ENCODE data around the gene FIP1L1.

Gene FIP1L1

DNA sequence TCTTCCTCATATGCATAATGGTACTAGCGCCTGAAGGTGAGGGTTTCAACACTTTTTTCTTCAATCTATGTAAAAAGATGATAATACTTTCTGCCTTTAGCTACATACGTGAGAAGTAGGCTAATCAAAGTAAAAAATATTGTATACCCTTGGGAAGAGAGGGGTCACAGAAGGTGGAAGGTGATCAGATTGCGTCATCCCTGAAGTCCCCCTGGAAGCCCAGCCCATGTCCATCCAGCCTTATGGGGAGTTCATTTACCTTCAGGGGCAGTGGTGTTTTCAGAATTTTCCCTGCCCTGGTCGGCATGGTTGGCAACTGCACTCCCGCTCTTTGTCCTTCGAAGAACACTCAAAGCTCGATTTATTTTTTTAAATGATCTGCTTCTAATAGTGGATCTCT is 129.6 kb downstream of the FIP1L1 start:
- no peak for DNase-seq

DNA sequence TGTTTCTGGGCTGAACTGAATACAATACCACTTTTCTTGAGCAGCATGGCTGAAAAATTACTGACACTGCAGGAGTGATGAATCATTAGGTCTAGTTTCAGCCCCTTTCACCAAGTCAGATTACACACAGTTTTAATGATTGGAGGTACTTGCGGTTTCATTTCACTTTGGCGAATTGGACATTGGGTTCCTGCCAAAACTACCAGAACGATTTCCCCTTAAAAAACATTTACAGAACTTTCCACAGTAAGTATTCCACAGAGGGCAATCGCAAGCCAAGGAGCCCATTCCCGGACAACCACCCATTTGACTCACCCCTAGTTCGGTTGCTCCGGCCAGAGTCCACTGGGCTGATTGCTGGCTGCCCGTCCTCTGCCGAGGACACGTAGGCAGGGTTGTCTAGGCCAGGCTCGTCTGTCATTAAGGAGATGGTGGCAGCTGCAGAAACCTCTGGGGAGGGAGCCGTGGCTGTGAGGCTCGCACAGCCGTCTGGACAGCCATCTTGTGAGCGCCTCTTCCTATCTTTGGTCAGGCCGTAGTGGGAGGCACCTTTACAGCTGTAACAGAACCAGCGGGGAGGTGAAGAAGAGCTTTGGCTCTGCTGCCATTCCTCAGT is 130.3 kb downstream of the FIP1L1 start:
- no peak for DNase-seq

DNA sequence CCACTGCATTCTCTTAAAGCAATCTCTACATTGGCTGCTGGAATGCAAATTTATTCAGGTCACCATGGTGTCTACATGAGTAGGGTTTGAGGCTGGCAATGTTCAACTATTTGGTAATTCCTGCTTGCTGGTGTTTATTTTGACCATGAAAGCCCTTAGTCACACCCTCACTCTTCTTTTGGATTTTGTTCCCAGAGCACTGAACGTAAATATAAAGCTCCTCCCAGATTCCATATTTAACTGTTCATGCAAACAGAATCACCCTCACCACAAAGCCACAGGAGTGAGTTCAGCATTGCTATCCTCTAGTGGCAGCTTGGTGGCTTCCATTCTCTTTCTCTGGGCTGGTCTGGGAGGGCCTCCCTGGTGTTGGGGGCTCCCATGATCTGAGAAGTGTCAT is 131.0 kb downstream of the FIP1L1 start:
- DNase-seq, result no peak

GRCh38 chr4:53510321-53510720 is 132.9 kb downstream of the FIP1L1 start:
- DNase-seq, result no peak

All from retina (tissue), 1 donor.